Caco-2 (cell line): Measurements from ENCODE around the gene UBR3. TPM values are rescaled to one million over a fixed set of nuclear protein-coding genes. Genes with fewer than 3 reads are reported as not detected.
"Not testable (repeated sequence)": the region's sequence is repeated elsewhere in the genome, so short reads cannot be mapped to it uniquely, and the experiment has no call there.

Experiments
- BruUV-seq: library from RNA; stranded (reverse); fragments of 400-500 nt; replicated peaks from 2 replicates; lab custom pipeline; 2021; lab: Mats Ljungman, UMichigan
- CTCF ChIA-PET: fragments of 300-600 bp; sonication (Branson Sonifier 250); formaldehyde crosslinking; loops from one replicate; lab custom pipeline; 2022; ENCODE audit warnings: antibody characterized with exemption; lab: Charles Lee
- POLR2A ChIA-PET: fragments of 300-600 bp; sonication (Branson Sonifier 250); formaldehyde crosslinking; loops from one replicate; lab custom pipeline; 2022; ENCODE audit warnings: antibody characterized with exemption; lab: Charles Lee
- DNase-seq, 2 experiments: peaks; one replicate each; pipeline versions ENCODE4 v3.0.0 to v3.0.0-alpha.2; 2020 to 2022
- H3K27me3 ChIP-seq: replicated peaks from 2 replicates; pipeline ENCODE4 v1.6.0; 2011; ENCODE audit warnings: low read length; ENCODE audit not compliant: control insufficient read depth, insufficient read depth
- H3K36me3 ChIP-seq: 2 replicates; pipeline ENCODE4 v1.5.1; 2011; ENCODE audit warnings: low read length; ENCODE audit not compliant: control insufficient read depth, insufficient read depth
- H3K4me1 ChIP-seq: fragments of 250-450 bp; sonication (Bioruptor Pico); 2 replicates; pipeline ENCODE4 v1.5.1; 2020; ENCODE audit warnings: mild to moderate bottlenecking
- H3K4me3 ChIP-seq: 2 replicates; pipeline ENCODE4 v1.5.1; 2011; ENCODE audit warnings: low read depth, mild to moderate bottlenecking, control low read depth, low read length
- H3K9me3 ChIP-seq: fragments of 250-450 bp; sonication (Bioruptor Pico); 2 replicates; pipeline ENCODE4 v1.5.1; 2020; ENCODE audit warnings: mild to moderate bottlenecking, moderate library complexity
- H3K27ac Mint-ChIP-seq: one replicate; pipeline ENCODE4 v1.8.0; 2022; ENCODE audit warnings: mixed read lengths; ENCODE audit not compliant: unreplicated experiment
- H3K27me3 Mint-ChIP-seq: one replicate; pipeline ENCODE4 v1.8.0; 2022; ENCODE audit warnings: mixed read lengths; ENCODE audit not compliant: insufficient read depth, unreplicated experiment
- H3K36me3 Mint-ChIP-seq: one replicate; pipeline ENCODE4 v1.8.0; 2022; ENCODE audit warnings: mild to moderate bottlenecking, mixed read lengths; ENCODE audit not compliant: insufficient read depth, unreplicated experiment
- H3K4me1 Mint-ChIP-seq: one replicate; pipeline ENCODE4 v1.8.0; 2022; ENCODE audit warnings: low read depth, mixed read lengths; ENCODE audit not compliant: unreplicated experiment
- H3K4me3 Mint-ChIP-seq: one replicate; pipeline ENCODE4 v1.8.0; 2022; ENCODE audit warnings: mild to moderate bottlenecking, moderate library complexity, mixed read lengths; ENCODE audit not compliant: unreplicated experiment
- H3K9me3 Mint-ChIP-seq: one replicate; pipeline ENCODE4 v1.8.0; 2022; ENCODE audit warnings: mixed read lengths; ENCODE audit not compliant: unreplicated experiment
- intact Hi-C: fragments of 100-400 bp; cut with micrococcal nuclease; formaldehyde crosslinking; loops from one replicate; pipeline ENCODE4 v1.10.0; 2022; ENCODE audit not compliant: unreplicated experiment
- total RNA-seq: library from RNA; stranded (reverse); gene quantifications from 2 replicates; pipeline ENCODE4 v1.2.3, GENCODE V29; 2022
- TF ChIP-seq, protein P1 (sequence below), 2 experiments: fragments of 200-600 bp in 1 of 2; IDR thresholded peaks; 1 replicate in 1 of 2; 2 replicates in 1 of 2; pipeline versions ENCODE4 v1.5.1 to v1.8.0; 2011 to 2022; ENCODE audit warnings: antibody characterized with exemption in 1 of 2, control low read depth in 1 of 2, inconsistent platforms in 1 of 2, low read depth in 1 of 2, low read length in 1 of 2, mild to moderate bottlenecking in 1 of 2, moderate library complexity in 1 of 2; ENCODE audit not compliant: insufficient read depth in 1 of 2, severe bottlenecking in 1 of 2, unreplicated experiment in 1 of 2

The UBR3 gene
- total RNA-seq, 1 experiment from 2014 or later, result 35.7 TPM

DNA sequence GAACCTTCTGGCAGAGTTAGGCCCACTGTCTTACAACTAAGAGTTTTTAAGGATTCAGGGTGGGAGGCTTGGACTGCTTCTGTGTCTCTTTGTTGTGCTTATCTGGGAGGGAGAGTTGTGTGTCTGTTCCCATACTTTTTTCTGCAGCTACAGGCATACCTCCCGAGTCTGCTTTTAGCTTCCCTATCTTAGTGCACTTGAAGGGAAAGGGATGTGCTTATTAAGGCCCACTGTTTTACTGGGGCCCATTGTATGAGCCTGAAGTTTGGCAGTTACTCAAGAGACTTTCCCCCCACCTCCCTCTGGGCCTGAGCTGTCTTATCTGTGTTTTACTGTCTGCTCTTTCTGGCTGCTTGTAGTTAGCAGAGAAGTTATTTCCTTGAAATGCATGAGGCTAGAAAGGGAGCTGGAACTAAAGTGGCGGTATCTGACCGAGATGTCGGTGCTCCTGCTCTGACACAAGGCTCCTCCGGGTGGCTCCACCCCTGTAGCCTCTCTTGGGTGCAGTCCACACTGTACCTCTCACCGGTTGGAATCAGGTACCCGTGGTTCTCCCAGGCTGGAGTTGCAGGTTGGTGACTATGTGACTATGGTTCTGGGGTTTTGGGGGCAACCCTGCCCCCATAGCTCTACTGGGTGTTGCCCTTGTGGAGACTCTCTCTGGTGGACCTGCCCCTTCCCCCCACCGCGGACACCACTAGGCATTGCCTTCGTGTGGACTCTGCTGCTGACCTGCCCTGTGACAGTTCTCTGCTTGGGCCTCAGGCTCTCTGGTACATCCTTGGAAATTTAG lies 12.9 kb downstream of the UBR3 start:
- Histone ChIP-seq H3K4me1 (no peaks in the 10 kb centered on the region), H3K36me3 (no peaks in the 10 kb centered on the region), H3K4me3 (no peak overlapping the region), H3K9me3 (no peaks in the 10 kb centered on the region), H3K27me3 (no peaks in the 10 kb centered on the region)
- Mint-ChIP-seq H3K4me1 (peaks cover 11% of the 10 kb centered on the region), H3K9me3 (no peaks in the 10 kb centered on the region), H3K27me3 (no peaks in the 10 kb centered on the region), H3K4me3 (no peak overlapping the region), H3K36me3 (no peaks in the 10 kb centered on the region), H3K27ac (no peak overlapping the region)
- ChIA-PET POLR2A (no interaction called here), CTCF (no interaction called here)
- TF ChIP-seq, protein P1, sequence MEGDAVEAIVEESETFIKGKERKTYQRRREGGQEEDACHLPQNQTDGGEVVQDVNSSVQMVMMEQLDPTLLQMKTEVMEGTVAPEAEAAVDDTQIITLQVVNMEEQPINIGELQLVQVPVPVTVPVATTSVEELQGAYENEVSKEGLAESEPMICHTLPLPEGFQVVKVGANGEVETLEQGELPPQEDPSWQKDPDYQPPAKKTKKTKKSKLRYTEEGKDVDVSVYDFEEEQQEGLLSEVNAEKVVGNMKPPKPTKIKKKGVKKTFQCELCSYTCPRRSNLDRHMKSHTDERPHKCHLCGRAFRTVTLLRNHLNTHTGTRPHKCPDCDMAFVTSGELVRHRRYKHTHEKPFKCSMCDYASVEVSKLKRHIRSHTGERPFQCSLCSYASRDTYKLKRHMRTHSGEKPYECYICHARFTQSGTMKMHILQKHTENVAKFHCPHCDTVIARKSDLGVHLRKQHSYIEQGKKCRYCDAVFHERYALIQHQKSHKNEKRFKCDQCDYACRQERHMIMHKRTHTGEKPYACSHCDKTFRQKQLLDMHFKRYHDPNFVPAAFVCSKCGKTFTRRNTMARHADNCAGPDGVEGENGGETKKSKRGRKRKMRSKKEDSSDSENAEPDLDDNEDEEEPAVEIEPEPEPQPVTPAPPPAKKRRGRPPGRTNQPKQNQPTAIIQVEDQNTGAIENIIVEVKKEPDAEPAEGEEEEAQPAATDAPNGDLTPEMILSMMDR (IDR thresholded peaks at IDR 0.05; ENCODE audit: insufficient read depth in 1 of 2, low read depth in 1 of 2, low read length in 1 of 2, severe bottlenecking in 1 of 2, unreplicated experiment in 1 of 2), result no peak
- no peak for DNase-seq
- intact Hi-C loops, result no loop called here
- no TSS peak for BruUV-seq

DNA sequence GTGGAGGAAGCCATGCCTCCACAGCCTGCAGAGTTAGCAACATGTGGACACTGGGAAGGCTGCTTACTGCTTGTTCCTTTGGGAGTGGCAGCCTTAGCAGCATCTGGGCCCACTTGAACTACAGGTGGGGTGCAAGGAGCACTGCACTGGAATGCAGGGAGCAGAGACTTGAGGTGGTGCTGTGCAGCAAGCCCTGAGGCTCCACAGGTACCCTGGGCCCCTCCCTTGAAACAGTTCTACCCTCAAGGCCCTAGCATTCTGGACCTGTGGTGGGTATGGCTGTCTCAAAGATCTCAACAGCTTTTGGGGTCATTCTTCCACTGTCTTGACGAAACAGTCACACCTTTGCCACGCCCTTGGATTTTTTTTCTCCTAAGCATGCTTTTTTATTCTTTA lies 13.5 kb downstream of the UBR3 start:
- H3K27ac Mint-ChIP-seq, result no peak overlapping the region
- ChIA-PET POLR2A (no interaction called here), CTCF (no interaction called here)
- no peaks in the 10 kb centered on the region for H3K36me3 Mint-ChIP-seq
- DNase-seq, result no peak
- H3K4me1 Mint-ChIP-seq, result peaks cover 11% of the 10 kb centered on the region
- H3K27me3 ChIP-seq, result no peaks in the 10 kb centered on the region
- H3K9me3 ChIP-seq, result no peaks in the 10 kb centered on the region
- no TSS peak for BruUV-seq
- H3K4me3 ChIP-seq, result no peak overlapping the region
- TF ChIP-seq, protein P1 (IDR thresholded peaks at IDR 0.05; ENCODE audit: insufficient read depth in 1 of 2, low read depth in 1 of 2, low read length in 1 of 2, severe bottlenecking in 1 of 2, unreplicated experiment in 1 of 2), result no peak
- H3K4me1 ChIP-seq, result no peaks in the 10 kb centered on the region
- H3K9me3 Mint-ChIP-seq, result no peaks in the 10 kb centered on the region
- H3K36me3 ChIP-seq, result no peaks in the 10 kb centered on the region
- no peak overlapping the region for H3K4me3 Mint-ChIP-seq
- intact Hi-C loops, result no loop called here
- H3K27me3 Mint-ChIP-seq, result no peaks in the 10 kb centered on the region

DNA sequence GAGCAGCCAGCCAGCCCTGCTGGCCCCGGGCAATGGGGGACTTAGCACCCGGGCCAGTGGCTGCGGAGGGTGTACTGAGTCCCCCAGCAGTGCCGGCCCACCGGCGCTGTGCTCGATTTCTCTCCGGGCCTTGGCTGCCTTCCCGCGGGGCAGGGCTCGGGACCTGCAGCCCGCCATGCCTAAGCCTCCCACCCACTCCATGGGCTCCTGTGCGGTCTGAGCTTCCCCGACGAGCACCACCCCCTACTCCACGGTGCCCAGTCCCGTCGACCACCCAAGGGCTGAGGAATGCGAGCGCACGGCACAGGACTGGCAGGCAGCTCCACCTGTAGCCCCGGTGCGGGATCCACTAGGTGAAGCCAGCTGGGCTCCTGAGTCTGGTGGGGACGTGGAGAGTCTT lies 14.4 kb downstream of the UBR3 start:
- peaks cover 11% of the 10 kb centered on the region for H3K4me1 Mint-ChIP-seq
- H3K27ac Mint-ChIP-seq, H3K9me3 Mint-ChIP-seq, H3K27me3 ChIP-seq, H3K27me3 Mint-ChIP-seq, DNase-seq, H3K4me1 ChIP-seq, POLR2A ChIA-PET, H3K36me3 Mint-ChIP-seq, H3K4me3 ChIP-seq, intact Hi-C loops, CTCF ChIA-PET, BruUV-seq, H3K9me3 ChIP-seq, H3K36me3 ChIP-seq, H3K4me3 Mint-ChIP-seq: not testable (repeated sequence)
